ENCODE measurements around the gene CRYBB1. TPM values are rescaled to one million over a fixed set of nuclear protein-coding genes. Genes with fewer than 3 reads are reported as not detected.

Gene CRYBB1
- not detected in 2 replicates for total RNA-seq

GRCh38 chr22:26617271-26618199 lies at the start of gene CRYBB1:
CRYBB1 (minus strand) TSS chr22:26618027; CDS start chr22:26616319, 1,708 bp downstream.

DNA sequence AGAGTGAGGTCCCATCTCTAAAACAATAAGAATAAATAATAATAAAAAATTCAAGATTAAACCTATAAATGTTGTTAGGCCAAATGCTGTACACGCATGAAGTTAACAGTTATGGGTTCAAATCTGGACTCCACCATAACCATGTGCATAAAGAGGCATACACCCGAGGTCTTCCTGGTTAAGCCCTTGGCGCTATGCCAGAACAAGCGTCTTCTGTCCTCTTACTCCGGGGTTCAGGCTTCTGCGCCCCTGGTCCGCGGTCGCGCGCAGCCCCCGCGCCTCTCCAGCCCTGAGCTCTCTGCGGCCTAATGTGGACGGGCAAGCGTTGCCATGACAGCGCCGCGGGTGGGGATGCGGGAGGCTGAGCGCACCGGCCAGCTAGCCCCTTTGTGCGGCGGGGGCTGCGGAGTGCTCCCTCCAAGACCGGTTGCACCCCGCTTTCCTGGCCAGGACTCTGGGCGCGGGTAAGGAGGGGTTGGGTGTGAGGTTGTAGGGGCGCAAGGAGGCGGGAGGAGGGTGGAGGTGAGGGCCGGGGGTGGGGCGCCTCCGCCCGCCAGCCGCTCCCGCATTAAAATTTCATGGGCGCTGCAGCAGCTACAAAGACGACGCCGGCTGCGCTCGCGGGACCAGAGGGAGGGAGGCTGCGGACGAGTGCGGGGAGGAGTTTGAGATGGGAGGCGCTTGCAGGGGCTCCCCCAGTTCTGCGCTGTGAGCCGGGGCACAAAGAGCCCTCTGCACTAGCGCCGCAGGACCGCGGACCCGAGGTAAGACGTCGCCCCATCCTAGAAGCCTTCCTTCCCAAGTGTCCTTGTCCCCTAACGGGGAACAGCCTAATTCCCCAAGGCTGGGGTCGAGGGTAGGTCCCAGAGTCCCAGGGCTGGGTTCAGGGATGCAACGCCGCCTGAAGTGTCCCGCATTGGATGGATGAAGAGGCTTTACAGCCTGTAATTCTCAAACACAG lies 39.3 kb upstream of the CRYBB1 start, which contains the start of gene MIAT:
Gene MIAT, plus strand, starts transcription at position 698 of the 961 bp plus-strand sequence.

GRCh38 chr22:26621663-26622062 lies 3.8 kb upstream of the CRYBB1 start, which contains the start of gene CRYBA4:
CRYBA4 (plus strand) TSS chr22:26621963; CDS start chr22:26622597, 634 bp downstream.

GRCh38 chr22:26589845-26590736 lies 27.7 kb downstream of the CRYBB1 start, which contains the start of gene TPST2:
TPST2 (minus strand) TSS chr22:26590132; CDS start chr22:26541630, 48,502 bp downstream.

Small RNAs within 50 kb of the gene (small RNA-seq; reads per million reads assigned to genes)
- gene MIR548J = 3.6 reads per million, percentile 68 among the genes with 10 or more reads in this experiment
- not detected for gene RF01874

Other genes with a start within 250 kb of the CRYBB1 start
- gene ASPHD2, start 188.8 kb downstream of the CRYBB1 start, total RNA-seq = 3.3 and 4.4 TPM in 2 replicates
- gene HPS4, start 134.2 kb downstream of the CRYBB1 start, total RNA-seq = 34.4 and 42.2 TPM in 2 replicates
- gene SRRD, start 134.2 kb downstream of the CRYBB1 start, total RNA-seq = 15.2 and 17.2 TPM in 2 replicates
- 40.6 and 46.4 TPM in 2 replicates for gene TFIP11, start 105.6 kb downstream of the CRYBB1 start, total RNA-seq
- gene TPST2, start 27.9 kb downstream of the CRYBB1 start, total RNA-seq = 34.2 and 38.1 TPM in 2 replicates
- gene CRYBA4, start 3.9 kb upstream of the CRYBB1 start, total RNA-seq = not detected in 2 replicates
- gene MIAT, start 39.6 kb upstream of the CRYBB1 start, total RNA-seq = 1.1 and 1.8 TPM in 2 replicates

Data from hair follicle dermal papilla cell (primary cell).